CD4-positive, alpha-beta T cell treated with Interferon alpha-2 for 1 hour (primary cell): ENCODE measurements around the gene CYP11A1.

Experiments used
- DNase-seq, 2 donors: peaks; one replicate each; pipeline ENCODE4 v3.0.0-alpha.2; 2020 to 2022

CYP11A1 gene

GRCh38 chr15:74318376-74319137, 48.9 kb downstream of the CYP11A1 start:
- no peak for DNase-seq

GRCh38 chr15:74317820-74318375, 49.5 kb downstream of the CYP11A1 start:
- DNase-seq: no peak

GRCh38 chr15:74316141-74316540, 51.3 kb downstream of the CYP11A1 start:
- DNase-seq: no peak

GRCh38 chr15:74315626-74316025, 51.8 kb downstream of the CYP11A1 start:
- DNase-seq: peak in 1 of 2 donors; percentile 8

GRCh38 chr15:74314795-74315438, 52.5 kb downstream of the CYP11A1 start:
- DNase-seq: peak in 1 of 2 donors; percentile 11

- no peak for DNase-seq
Measured at GRCh38 chr15:74313889-74314288, 53.6 kb downstream of the CYP11A1 start.

GRCh38 chr15:74312445-74313007, 54.9 kb downstream of the CYP11A1 start:
- DNase-seq: no peak

- no peak for DNase-seq
Measured at GRCh38 chr15:74311734-74312444, 55.6 kb downstream of the CYP11A1 start.

- peak in 1 of 2 donors; percentile 24 for DNase-seq
Measured at GRCh38 chr15:74307827-74308811, 59.3 kb downstream of the CYP11A1 start.

- DNase-seq: no peak
Measured at GRCh38 chr15:74306781-74307217, 60.6 kb downstream of the CYP11A1 start.

GRCh38 chr15:74305687-74306086, 61.8 kb downstream of the CYP11A1 start:
- DNase-seq: no peak

GRCh38 chr15:74304431-74304830, 63.0 kb downstream of the CYP11A1 start:
- DNase-seq: no peak

- no peak for DNase-seq
Measured at GRCh38 chr15:74303741-74304309, 63.6 kb downstream of the CYP11A1 start.

GRCh38 chr15:74302821-74303359, 64.6 kb downstream of the CYP11A1 start:
- DNase-seq: peak in 1 of 2 donors; percentile 25

- DNase-seq: no peak
Measured at GRCh38 chr15:74301583-74302361, 65.7 kb downstream of the CYP11A1 start.

- DNase-seq: no peak
Measured at GRCh38 chr15:74300057-74300795, 67.2 kb downstream of the CYP11A1 start.

- DNase-seq: no peak
Measured at GRCh38 chr15:74297887-74298286, 69.6 kb downstream of the CYP11A1 start.

GRCh38 chr15:74295800-74296199, 71.6 kb downstream of the CYP11A1 start:
- DNase-seq: no peak

GRCh38 chr15:74294010-74294409, 73.4 kb downstream of the CYP11A1 start:
- no peak for DNase-seq
